Measurements from ENCODE around the gene TCF19.
"Not testable (repeated sequence)": the region's sequence is repeated elsewhere in the genome, so short reads cannot be mapped to it uniquely, and the experiment has no call there.

Gene TCF19

GRCh38 chr6:31163922-31164321 is 5.5 kb downstream of the TCF19 start:
- no peak for DNase-seq

DNA sequence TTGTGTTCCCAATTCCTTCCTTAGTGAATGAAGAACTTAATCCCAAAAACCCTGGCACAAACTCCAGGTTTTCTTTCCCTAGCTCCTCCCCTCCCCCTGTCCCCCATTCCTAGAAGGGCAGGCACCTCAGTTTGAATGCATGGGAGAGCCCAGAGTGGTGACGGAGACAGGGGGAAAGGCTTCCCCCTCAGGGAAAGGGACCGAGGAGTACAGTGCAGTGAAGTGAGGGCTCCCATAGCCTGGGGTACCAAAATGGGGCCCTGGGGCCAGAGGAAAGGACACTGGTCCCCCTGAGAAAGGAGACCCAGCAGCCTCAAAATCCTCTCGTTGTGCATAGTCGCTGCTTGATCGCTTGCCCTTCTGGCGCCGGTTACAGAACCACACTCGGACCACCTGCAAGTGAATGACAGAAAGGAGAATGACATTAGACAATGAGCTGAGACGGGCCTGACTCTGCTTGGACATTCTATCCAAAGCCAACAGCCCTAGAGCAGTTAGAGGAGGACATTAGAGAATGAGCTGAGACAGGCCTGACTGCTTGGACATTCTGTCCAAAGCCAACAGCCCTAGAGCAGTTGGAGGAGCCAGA is 6.2 kb downstream of the TCF19 start:
- DNase-seq = not testable (repeated sequence)

DNA sequence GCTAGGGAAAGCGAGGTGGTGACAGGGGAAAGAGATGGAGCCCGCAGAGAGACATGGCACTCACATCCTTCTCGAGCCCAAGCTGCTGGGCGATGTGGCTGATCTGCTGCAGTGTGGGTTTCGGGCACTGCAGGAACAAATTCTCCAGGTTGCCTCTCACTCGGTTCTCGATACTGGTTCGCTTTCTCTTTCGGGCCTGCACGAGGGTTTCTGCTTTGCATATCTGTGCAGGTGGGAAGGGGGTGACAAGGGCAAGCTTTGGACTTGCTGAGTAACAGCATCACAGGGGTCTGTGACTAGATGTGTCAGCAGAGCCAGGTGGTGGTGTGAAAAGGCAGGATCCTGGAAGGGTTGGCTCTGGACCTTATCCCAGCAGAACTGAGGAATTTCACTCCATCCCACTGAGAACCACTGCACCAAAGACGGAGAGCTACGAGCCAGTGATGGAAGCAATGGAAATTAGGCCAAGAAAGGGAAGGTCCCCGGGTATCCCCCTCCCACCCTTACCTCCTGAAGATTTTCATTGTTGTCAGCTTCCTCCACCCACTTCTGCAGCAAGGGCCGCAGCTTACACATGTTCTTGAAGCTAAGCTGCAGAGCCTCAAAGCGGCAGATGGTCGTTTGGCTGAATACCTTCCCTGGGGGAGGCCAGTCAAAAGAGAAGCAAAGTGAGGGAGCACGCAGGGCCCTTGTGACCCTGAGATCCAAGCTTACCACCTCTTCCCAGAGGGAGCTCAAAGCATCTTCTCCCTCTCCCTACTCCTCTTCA is 6.9 kb downstream of the TCF19 start:
- DNase-seq = not testable (repeated sequence)

GRCh38 chr6:31165986-31166385 is 7.6 kb downstream of the TCF19 start:
- no peak for DNase-seq

DNA sequence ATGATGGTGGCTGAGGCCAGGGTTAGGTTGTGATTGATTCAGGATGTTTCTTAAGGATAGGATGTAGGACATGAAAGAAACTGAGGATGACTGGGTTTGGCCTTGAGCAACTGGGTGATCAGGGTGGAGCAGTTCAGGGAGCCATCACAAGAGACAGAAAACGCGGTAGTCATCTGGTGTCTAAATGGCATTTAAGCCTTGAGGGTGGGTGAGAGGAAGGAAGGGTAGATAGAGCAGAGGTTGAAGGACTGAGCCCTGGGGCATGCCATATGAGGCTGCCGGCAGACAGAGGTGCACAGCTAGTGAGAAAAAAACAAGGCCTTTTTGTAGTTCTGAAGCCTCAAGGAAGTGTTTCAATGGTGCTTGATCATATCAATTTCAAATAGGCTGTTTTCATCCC is 10.2 kb downstream of the TCF19 start:
- DNase-seq = no peak

GRCh38 chr6:31169123-31169857 is 10.9 kb downstream of the TCF19 start:
- DNase-seq = no peak

DNA sequence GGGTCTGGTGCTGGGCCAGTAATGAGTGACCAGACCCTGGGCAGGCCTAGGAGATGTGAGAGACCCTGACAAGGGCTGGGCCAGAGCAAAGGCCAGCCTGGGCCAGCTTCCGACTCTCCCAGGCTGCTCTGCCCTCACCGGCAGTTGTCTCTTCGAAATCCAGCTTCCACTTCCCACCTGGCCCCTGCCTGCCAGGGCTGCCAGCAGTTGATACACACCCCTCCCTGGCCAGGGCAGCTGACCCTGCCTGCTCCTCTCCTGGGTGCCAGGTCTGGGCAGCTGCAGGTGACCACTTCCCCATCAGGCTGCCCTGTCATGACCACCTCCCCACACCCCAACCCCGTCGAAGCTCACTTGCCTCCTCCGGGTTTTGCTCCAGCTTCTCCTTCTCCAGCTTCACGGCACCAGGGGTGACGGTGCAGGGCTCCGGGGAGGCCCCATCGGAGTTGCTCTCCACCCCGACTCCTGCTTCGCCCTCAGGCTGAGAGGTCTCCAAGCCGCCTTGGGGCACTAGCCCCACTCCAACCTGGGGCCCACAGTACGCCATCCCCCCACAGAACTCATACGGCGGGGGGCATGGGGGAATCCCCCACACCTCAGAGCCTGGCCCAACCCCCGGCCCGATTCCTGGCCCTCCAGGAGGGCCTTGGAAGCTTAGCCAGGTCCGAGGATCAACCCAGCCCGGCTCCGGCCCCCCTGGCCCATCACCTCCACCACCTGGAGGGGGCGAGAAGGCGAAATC is 11.6 kb downstream of the TCF19 start:
- DNase-seq = not testable (repeated sequence)

GRCh38 chr6:31170600-31170881 is 12.2 kb downstream of the TCF19 start, which contains the start of gene POU5F1:
Gene POU5F1, minus strand, starts transcription at chr6:31170682. Its CDS starts 62 bp downstream, at chr6:31170620.
- no peak for DNase-seq

DNA sequence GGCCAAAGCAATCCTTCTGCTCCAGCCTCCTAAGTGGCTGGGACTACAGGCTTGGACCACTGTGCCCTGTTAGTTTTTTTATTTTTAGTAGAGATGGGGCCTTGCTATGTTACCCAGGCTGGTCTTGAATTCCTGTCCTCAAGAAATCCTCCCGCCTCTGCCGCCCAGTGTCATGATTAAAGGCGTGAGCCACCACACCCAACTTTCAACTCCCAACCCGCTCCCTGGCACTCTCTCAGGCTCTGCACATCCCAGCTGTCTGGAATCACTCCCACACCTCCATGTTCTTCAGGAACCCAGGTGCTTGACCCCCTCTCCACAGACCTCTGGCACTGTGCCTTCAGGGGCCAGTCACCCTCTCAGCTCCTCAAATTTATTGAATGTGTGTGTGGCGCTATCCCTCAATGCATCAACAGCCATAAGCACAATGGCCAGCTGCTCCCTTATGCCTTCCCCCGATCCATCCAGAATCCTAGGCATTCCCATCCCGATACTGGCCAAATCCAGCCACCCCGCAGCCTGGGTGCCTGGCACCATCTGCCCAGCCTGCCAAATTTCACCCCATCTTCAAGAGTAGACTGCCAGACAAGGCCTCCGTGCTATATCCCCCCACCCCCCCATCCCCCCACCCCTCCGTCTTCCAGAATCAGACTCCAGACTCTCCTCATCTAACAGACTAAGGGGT is 12.7 kb downstream of the TCF19 start:
- DNase-seq = no peak

DNA sequence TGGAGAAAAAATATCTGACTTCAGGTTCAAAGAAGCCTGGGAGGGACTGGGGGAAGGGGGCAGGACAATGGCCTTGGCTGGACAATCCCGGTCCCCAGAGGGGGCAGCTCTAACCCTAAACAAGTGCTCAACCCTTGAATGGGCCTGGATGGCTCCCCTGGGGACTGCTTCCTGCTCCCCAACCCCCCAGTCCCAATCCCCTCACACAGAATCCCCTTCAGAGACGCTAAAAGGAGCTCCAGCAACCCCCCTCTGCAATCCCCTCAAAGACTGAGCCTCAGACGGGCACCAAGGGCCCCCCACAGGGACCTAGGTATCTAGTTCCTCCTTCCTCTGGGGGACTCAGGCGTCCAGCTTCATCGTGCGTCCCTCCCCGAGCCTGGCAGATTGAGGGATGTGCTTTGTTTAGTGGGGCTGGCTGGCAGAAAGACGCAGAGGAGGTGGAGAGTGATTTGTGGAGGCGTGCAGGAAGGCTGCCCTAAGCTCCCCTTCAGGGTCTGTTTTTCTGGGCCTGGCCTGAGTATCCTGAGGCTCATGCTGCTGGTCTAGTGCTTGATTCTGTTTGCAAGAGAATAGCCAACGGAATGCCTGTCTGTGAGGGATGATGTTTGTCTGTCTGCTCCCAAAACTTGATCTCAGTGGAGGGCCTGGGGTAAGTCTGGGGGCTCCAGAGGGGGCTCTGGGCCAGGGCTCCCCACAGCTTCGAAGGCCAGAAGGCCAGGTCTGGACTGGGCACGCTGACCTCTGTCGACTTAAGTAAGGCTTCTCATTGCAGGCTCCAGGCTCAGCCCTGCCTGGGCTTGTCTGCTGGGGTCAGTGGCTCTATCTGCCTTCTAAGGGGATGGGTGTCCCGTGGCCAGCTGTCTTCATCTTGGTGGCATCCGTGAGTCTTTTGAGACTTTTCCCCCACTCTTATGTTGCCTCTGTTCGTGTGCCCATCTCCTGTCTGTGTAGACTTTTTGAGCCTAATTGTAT is 13.8 kb downstream of the TCF19 start:
- DNase-seq = no peak

GRCh38 chr6:31172973-31173384 is 14.6 kb downstream of the TCF19 start:
- DNase-seq = peak; percentile 70

- DNase-seq = no peak
Observed at GRCh38 chr6:31173406-31173805, 15.0 kb downstream of the TCF19 start.

DNA sequence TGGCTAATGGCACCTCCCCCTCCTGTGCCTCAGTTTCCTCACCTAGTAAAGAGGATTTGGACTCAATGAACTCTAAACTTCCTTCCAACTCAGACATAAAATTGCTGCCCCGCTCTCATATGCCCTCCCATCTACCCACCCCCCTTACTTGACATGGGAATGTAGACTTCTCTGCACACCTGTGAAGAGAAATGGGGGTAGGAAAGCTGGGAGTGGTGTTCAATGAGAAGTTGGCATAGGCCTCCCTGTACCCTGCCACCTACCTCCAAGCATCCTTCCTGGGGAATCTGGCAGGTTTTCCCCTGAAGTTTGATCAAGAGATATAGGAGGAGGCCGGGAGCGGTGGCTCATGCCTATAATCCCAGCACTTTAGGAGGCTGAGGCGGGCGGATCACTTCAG is 16.0 kb downstream of the TCF19 start:
- no peak for DNase-seq

- DNase-seq = no peak
Observed at GRCh38 chr6:31175971-31176370, 17.6 kb downstream of the TCF19 start.

- no peak for DNase-seq
Observed at GRCh38 chr6:31178143-31179041, 20.0 kb downstream of the TCF19 start.

DNA sequence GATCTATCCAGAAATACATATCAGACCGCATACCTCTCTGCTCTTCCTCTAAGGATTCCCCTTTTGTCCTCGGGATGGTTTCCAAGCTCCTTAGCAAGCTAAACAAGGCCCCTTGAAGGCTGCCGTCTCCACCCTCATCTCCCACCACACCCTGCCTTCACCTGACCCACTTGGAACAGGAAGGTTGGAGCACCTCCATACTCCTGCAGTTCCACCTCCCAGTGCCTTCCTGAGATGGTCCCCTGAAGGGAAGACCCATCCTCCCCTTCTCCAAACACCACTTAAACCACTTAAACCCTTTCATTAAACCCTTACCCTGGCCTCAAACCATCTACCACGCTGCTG is 20.6 kb downstream of the TCF19 start:
- DNase-seq = no peak

DNA sequence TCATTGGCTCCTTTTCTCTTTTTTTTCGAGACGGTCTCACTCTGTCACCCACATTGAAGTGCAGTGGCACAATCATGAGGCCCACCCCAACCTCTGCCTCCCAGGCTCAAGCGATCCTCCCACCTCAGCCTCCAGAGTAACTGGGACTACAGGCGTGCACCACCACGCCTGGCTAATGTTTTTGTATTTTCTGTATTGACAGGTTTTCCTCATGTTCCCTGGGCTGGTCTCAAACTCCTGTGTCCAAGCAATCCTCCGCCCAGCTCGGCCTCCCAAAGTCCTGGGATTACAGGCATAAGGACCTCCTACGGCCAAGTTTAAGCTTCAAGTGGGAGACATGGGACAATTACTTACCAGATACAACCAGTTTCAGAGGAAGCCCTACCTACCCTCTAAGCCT is 21.5 kb downstream of the TCF19 start:
- no peak for DNase-seq

GRCh38 chr6:31180500-31180899 is 22.1 kb downstream of the TCF19 start:
- DNase-seq = no peak

DNA sequence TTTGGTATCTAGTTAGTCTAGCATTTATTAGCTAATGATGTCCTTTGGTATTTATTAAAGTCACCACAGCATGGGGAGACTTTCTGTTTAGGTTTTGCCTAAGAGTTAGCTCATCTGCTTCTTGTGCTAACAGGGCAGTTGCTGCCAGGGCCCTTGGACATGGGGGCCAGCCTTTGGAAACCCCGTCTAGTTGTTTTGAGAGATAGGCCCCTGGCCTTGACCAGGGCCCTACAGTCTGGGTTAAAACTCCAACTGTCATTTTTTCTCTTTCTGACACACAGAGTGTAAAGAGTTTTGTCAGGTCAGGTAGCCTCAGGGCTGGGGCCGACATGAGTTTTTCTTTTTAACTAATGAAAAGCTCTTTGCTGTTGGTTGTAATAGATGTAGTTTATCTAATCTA is 24.9 kb downstream of the TCF19 start:
- not testable (repeated sequence) for DNase-seq

- DNase-seq = not testable (repeated sequence)
Observed at GRCh38 chr6:31183859-31184258, 25.5 kb downstream of the TCF19 start.

DNA sequence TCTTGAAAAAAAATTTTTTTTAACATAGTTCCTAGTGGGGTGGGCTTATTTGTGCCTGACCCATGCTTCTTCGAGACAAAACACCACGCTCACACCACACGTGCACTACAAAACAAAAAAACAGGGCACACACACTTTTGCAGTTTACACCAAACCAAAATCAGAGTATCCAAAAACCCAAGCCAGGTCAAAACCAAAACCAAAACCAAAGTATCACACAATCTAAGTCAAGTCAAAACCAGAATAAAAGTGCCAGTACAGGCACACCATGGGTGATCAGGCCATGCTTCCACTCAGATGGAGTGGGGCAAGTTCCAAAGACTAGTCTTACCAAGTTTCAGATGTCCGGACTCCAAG is 27.3 kb downstream of the TCF19 start:
- DNase-seq = not testable (repeated sequence)
